DMS53 treated with DMSO at 0.1 percent for 48 hours (cell line): ENCODE measurements around the gene ERBB3.

Source experiments
- DNase-seq: peaks from one replicate; lab custom pipeline; 2025; ENCODE audit not compliant: unreplicated experiment; lab: John Stamatoyannopoulos, UW

The ERBB3 gene

GRCh38 chr12:56078931-56079722 is 838 bp upstream of the ERBB3 start:
- peak; percentile 80 for DNase-seq

GRCh38 chr12:56080556-56081138 is 682 bp downstream of the ERBB3 start:
- DNase-seq, result no peak

GRCh38 chr12:56081393-56082347 is 1.7 kb downstream of the ERBB3 start:
- peak; percentile 63 for DNase-seq

- DNase-seq, result no peak
Observed at GRCh38 chr12:56082382-56082781, 2.4 kb downstream of the ERBB3 start.

- no peak for DNase-seq
Observed at GRCh38 chr12:56082967-56083366, 3.0 kb downstream of the ERBB3 start.

- DNase-seq, result no peak
Observed at GRCh38 chr12:56084958-56085543, 5.1 kb downstream of the ERBB3 start.

- DNase-seq, result peak; percentile 65
Observed at GRCh38 chr12:56086096-56086495, 6.1 kb downstream of the ERBB3 start.

- no peak for DNase-seq
Observed at GRCh38 chr12:56086608-56087007, 6.6 kb downstream of the ERBB3 start.

GRCh38 chr12:56087220-56087619 is 7.3 kb downstream of the ERBB3 start:
- no peak for DNase-seq

GRCh38 chr12:56097738-56098137 is 17.8 kb downstream of the ERBB3 start:
- no peak for DNase-seq

GRCh38 chr12:56098592-56098991 is 18.6 kb downstream of the ERBB3 start:
- no peak for DNase-seq

GRCh38 chr12:56099787-56100186 is 19.8 kb downstream of the ERBB3 start:
- DNase-seq, result no peak

GRCh38 chr12:56101045-56101444 is 21.1 kb downstream of the ERBB3 start:
- DNase-seq, result no peak

GRCh38 chr12:56102683-56103065 is 22.7 kb downstream of the ERBB3 start:
- DNase-seq, result no peak

- DNase-seq, result no peak
Observed at GRCh38 chr12:56103066-56103711, 23.2 kb downstream of the ERBB3 start.

- DNase-seq, result no peak
Observed at GRCh38 chr12:56103823-56104108, 23.8 kb downstream of the ERBB3 start.

- peak; percentile 98 for DNase-seq
Observed at GRCh38 chr12:56104109-56104814, 24.3 kb downstream of the ERBB3 start, which contains the start of gene PA2G4. PA2G4 (plus strand) TSS chr12:56104559; CDS start chr12:56104738, 179 bp downstream.

- no peak for DNase-seq
Observed at GRCh38 chr12:56104815-56105608, 25.0 kb downstream of the ERBB3 start.

GRCh38 chr12:56105609-56105902 is 25.6 kb downstream of the ERBB3 start:
- DNase-seq, result no peak

- DNase-seq, result no peak
Observed at GRCh38 chr12:56107242-56107641, 27.3 kb downstream of the ERBB3 start.
